HCT116 (cell line): ENCODE results near the gene SLC25A21. TPM values are rescaled to one million over a fixed set of nuclear protein-coding genes. Genes with fewer than 3 reads are reported as not detected.

Experiments
- ATAC-seq: fragments of 200-7000 bp; cut with Tn5 transposase; 2 replicates; pipeline ENCODE4 v1.9.1; 2020; ENCODE audit warnings: mild to moderate bottlenecking, moderate library complexity
- BruUV-seq: library from RNA; stranded (reverse); fragments of 400-500 nt; replicated peaks from 2 replicates; lab custom pipeline; 2021; lab: Mats Ljungman, UMichigan
- CTCF ChIA-PET: fragments of 300-600 bp; sonication (Branson Sonifier 250); formaldehyde crosslinking; loops from one replicate; lab custom pipeline; 2021; ENCODE audit warnings: antibody characterized with exemption; lab: Charles Lee
- POLR2A ChIA-PET: fragments of 300-600, 350-600 bp; sonication (Branson Sonifier 250); formaldehyde crosslinking; loops from one replicate; lab custom pipeline; 2021; ENCODE audit warnings: antibody characterized with exemption; lab: Charles Lee
- RAD21 ChIA-PET, 2 experiments: fragments of 300-600 bp; sonication (Branson Sonifier 250); formaldehyde crosslinking; loops; one replicate each; lab custom pipeline; 2023; ENCODE audit warnings: low total read pairs in 2 of 2; ENCODE audit not compliant: uncharacterized antibody in 2 of 2, unreplicated experiment in 2 of 2, low non-redundant PET in 1 of 2; lab: Charles Lee
- DNase-seq: peaks from one replicate; pipeline ENCODE4 v3.0.0-alpha.2; 2010; ENCODE audit warnings: low read depth, low spot score
- H2AFZ ChIP-seq: fragments of 200-600 bp; shearing (Covaris generic), sonication (generic); 2 replicates; pipeline ENCODE4 v1.6.1; 2017; ENCODE audit warnings: low read depth, mixed run types, mixed read lengths, antibody characterized with exemption, low read length; ENCODE audit not compliant: poor library complexity, severe bottlenecking
- H3K27ac ChIP-seq: 2 replicates; pipeline ENCODE4 v1.5.1; 2012; ENCODE audit warnings: low read depth, low read length
- H3K27me3 ChIP-seq: fragments of 200-600 bp; sonication (generic); 2 replicates; pipeline ENCODE4 v1.6.1; 2016; ENCODE audit warnings: mixed run types, low read length, mixed read lengths; ENCODE audit not compliant: insufficient read depth
- H3K36me3 ChIP-seq, 2 experiments: fragments of 200-500 bp in 1 of 2; fragments of 200-600 bp in 1 of 2; sonication (Bioruptor generic) in 1 of 2; sonication (generic) in 1 of 2; 2 replicates each; pipeline versions ENCODE4 v1.5.1 to v1.6.1; 2014 to 2016; ENCODE audit warnings: low read length in 2 of 2, inconsistent platforms in 1 of 2, mixed read lengths in 1 of 2, mixed run types in 1 of 2; ENCODE audit not compliant: insufficient read depth in 2 of 2, control insufficient read depth in 1 of 2
- H3K4me1 ChIP-seq, 2 experiments: fragments of 200-600 bp in 1 of 2; sonication (generic) in 1 of 2; 2 replicates each; pipeline versions ENCODE4 v1.5.1 to v1.6.1; 2012 to 2017; ENCODE audit warnings: low read length in 2 of 2, inconsistent platforms in 1 of 2, mild to moderate bottlenecking in 1 of 2, mixed read lengths in 1 of 2, mixed run types in 1 of 2, moderate library complexity in 1 of 2; ENCODE audit not compliant: insufficient read depth in 2 of 2, control insufficient read depth in 1 of 2
- H3K4me2 ChIP-seq: fragments of 200-600 bp; sonication (generic); 2 replicates; pipeline ENCODE4 v1.6.1; 2017; ENCODE audit warnings: mixed run types, low read length, mixed read lengths
- H3K4me3 ChIP-seq, 2 experiments: fragments of 200-600 bp in 1 of 2; sonication (generic) in 1 of 2; replicated peaks in 1 of 2; 2 replicates each; pipeline ENCODE4 v1.5.1; 2011 to 2016; ENCODE audit warnings: low read length in 2 of 2, control low read depth in 1 of 2, low read depth in 1 of 2, mild to moderate bottlenecking in 1 of 2, mixed read lengths in 1 of 2, mixed run types in 1 of 2
- H3K79me2 ChIP-seq: fragments of 200-600 bp; sonication (generic); 2 replicates; pipeline ENCODE4 v1.6.1; 2017; ENCODE audit warnings: mild to moderate bottlenecking, mixed run types, low read length, moderate library complexity, mixed read lengths; ENCODE audit not compliant: insufficient read depth
- H3K9ac ChIP-seq: fragments of 200-600 bp; sonication (generic); 2 replicates; pipeline ENCODE4 v1.6.1; 2016; ENCODE audit warnings: low read length, mixed read lengths
- H3K9me2 ChIP-seq: fragments of 200-600 bp; sonication (generic), shearing (Covaris generic); 2 replicates; pipeline ENCODE4 v1.6.1; 2017; ENCODE audit warnings: mixed run types, mild to moderate bottlenecking, moderate library complexity; ENCODE audit not compliant: insufficient read depth
- H3K9me3 ChIP-seq, 2 experiments: fragments of 200-500 bp in 1 of 2; fragments of 200-600 bp in 1 of 2; sonication (Bioruptor generic) in 1 of 2; sonication (generic) in 1 of 2; 2 replicates each; pipeline ENCODE4 v1.6.1; 2014 to 2017; ENCODE audit warnings: low read length in 2 of 2, mixed read lengths in 2 of 2, inconsistent platforms in 1 of 2, low read depth in 1 of 2, mild to moderate bottlenecking in 1 of 2, mixed run types in 1 of 2, moderate library complexity in 1 of 2; ENCODE audit not compliant: control insufficient read depth in 1 of 2, insufficient read depth in 1 of 2
- H4K20me1 ChIP-seq: fragments of 200-600 bp; sonication (generic), shearing (Covaris generic); 2 replicates; pipeline ENCODE4 v1.6.1; 2017; ENCODE audit warnings: mixed run types, mild to moderate bottlenecking, moderate library complexity; ENCODE audit not compliant: insufficient read depth
- CBX3 ChIP-seq: IDR thresholded peaks from 2 replicates; pipeline ENCODE4 v1.6.1; 2012; ENCODE audit warnings: low read depth
- JUND ChIP-seq: IDR thresholded peaks from 2 replicates; pipeline ENCODE4 v1.6.1; 2012
- SIN3A ChIP-seq: IDR thresholded peaks from 2 replicates; pipeline ENCODE4 v1.6.1; 2012; ENCODE audit warnings: low read depth
- SRF ChIP-seq: IDR thresholded peaks from 2 replicates; pipeline ENCODE4 v1.6.1; 2012; ENCODE audit warnings: low read depth
- intact Hi-C: fragments of 100-400 bp; cut with micrococcal nuclease; formaldehyde crosslinking; loops from 2 replicates; pipeline ENCODE4 v1.10.0; 2022
- total RNA-seq: library from RNA; stranded (reverse); gene quantifications from one replicate; pipeline ENCODE4 v1.2.1, GENCODE V29; 2021; ENCODE audit not compliant: unreplicated experiment

SLC25A21 gene
- total RNA-seq, 1 experiment from 2014 or later, result 3.5 TPM

- intact Hi-C loops, result no loop called here
- H3K36me3 ChIP-seq, result no peaks in the 10 kb centered on the region
- no peak overlapping the region for H3K4me2 ChIP-seq
- H3K9ac ChIP-seq, result no peak overlapping the region
- H3K9me3 ChIP-seq, result no peaks in the 10 kb centered on the region
- ChIA-PET CTCF (no interaction called here), POLR2A (no interaction called here), RAD21 (no interaction called here)
- no peak for ATAC-seq
- H4K20me1 ChIP-seq, result no peaks in the 10 kb centered on the region
- H3K9me2 ChIP-seq, result no peaks in the 10 kb centered on the region
- no peak overlapping the region for H2AFZ ChIP-seq
- no peak for DNase-seq
- no peak for TF ChIP-seq SIN3A
- no TSS peak for BruUV-seq
- no peak overlapping the region for H3K4me3 ChIP-seq
- H3K27ac ChIP-seq, result no peak overlapping the region
- H3K4me1 ChIP-seq, result no peaks in the 10 kb centered on the region
- no peaks in the 10 kb centered on the region for H3K79me2 ChIP-seq
- H3K27me3 ChIP-seq, result no peaks in the 10 kb centered on the region
Observed at GRCh38 chr14:37062191-37062803, 110.1 kb downstream of the SLC25A21 start.

- Histone ChIP-seq H3K4me3 (no peak overlapping the region), H3K79me2 (no peaks in the 10 kb centered on the region), H3K9ac (no peak overlapping the region), H3K27ac (no peak overlapping the region), H3K9me3 (no peaks in the 10 kb centered on the region), H3K4me1 (0 out of 4 replicates have a peak, but pooled peaks cover 0 to 1% of the 10 kb centered on the region in 2 experiments), H4K20me1 (no peaks in the 10 kb centered on the region), H2AFZ (no peak overlapping the region), H3K36me3 (no peaks in the 10 kb centered on the region), H3K27me3 (no peaks in the 10 kb centered on the region), H3K4me2 (no peak overlapping the region), H3K9me2 (no peaks in the 10 kb centered on the region)
- TF ChIP-seq JUND (no peak), SRF (no peak), CBX3 (no peak)
- intact Hi-C loops, result no loop called here
- DNase-seq (no peak), ATAC-seq (no peak)
- POLR2A ChIA-PET, result no interaction called here
- BruUV-seq, result no TSS peak
- RAD21 ChIA-PET, result no interaction called here
- CTCF ChIA-PET, result no interaction called here
Observed at GRCh38 chr14:37061697-37062096, 110.7 kb downstream of the SLC25A21 start.
